CD4-positive, alpha-beta T cell treated with Interleukin-4 for 1 hour (primary cell): ENCODE measurements around the gene IL21.
"Not testable (repeated sequence)": the region's sequence is repeated elsewhere in the genome, so short reads cannot be mapped to it uniquely, and the experiment has no call there.

ENCODE experiments used
- DNase-seq, 2 donors: peaks; one replicate each; pipeline ENCODE4 v3.0.0-alpha.2; 2020 to 2022

Gene IL21

DNA sequence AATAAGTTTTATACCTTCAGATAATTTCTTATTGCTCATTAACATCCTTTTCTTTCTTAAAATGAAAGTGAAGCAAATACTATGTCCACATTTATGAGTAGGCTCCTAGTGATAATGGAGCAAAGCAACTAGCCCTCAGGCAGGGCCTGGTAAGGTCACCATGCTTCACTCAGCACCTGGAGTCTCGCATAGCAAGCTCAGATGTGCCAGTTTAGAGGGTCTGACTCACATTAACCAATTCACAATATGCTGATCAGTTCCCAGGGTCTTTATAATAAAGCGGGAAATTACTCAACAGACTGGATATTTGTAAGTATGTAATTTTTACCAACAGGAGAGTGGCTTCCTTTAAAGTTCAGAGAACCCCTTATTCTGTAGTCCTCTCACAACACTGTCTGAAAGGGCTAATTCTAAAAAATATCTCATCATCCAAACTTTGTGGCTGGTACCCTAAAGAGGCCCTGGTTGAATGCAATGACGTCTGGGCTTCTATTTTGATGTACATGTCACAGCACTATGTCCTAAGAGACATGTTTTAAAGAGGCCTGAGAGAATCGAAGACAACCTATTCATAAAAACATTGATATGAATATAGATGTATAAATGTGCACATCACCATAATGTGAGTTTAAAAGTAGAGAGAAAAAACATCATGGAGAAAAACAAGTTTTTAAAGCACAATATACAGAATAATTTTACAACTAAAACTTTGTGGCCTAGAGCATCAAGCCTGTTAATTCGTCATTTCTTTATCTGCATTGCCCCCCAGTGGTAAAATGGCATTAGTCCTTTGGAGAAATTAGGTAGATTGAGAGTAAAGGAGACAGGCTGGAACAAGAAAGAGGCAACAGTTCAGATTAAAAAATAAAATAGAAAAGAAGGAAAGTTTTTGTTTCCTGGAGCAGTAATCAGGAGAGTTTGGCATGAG lies 44.3 kb downstream of the IL21 start:
- peak in 1 of 2 donors; percentile 72 for DNase-seq

- DNase-seq = not testable (repeated sequence)
These were observed 46.5 kb downstream of the IL21 start for GRCh38 chr4:122574347-122574746.

DNA sequence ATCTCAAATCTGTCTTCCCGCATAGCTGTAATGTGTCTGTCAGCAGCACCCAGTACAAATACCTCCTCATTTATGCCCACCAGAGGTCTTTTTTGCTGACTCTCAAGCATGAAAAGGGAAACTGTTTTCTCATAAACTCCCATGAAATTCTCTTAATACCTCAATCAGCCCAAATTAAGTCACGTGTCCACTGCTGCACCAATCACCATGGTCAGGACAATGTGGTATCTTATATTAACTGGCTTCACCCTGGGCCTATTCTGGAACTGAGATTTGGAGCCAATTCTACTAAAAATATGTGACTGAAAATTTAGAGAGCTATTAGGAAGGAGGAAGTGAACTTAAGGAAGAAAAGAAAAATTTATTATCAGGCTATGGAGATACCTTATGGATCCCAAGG lies 58.4 kb downstream of the IL21 start:
- DNase-seq = no peak
